ENCODE results near the gene NFATC4.

DNA sequence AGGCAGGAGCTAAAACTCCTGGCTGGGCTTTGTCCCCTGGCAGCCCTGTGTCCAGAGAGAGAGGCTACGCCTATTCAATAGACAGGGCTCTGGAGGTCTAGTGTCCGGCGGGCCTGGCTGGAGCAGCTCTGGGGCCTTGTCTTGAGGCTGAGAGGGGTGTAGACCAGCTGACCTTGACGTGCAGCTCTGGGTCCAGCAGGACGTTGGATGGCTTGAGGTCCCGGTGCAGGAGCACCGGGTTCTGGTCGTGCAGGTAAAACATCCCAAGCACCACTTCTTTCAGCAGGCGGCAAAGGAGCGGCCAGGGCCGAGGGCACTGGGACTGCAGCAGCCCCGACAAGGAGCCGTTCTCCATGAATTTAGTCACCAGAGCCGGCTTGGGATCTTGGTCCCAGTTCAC is 29.1 kb upstream of the NFATC4 start:
- TF ChIP-seq POLR2AphosphoS5 (IDR thresholded peaks at IDR 0.05) = no peak
- TF ChIP-seq, protein P1, sequence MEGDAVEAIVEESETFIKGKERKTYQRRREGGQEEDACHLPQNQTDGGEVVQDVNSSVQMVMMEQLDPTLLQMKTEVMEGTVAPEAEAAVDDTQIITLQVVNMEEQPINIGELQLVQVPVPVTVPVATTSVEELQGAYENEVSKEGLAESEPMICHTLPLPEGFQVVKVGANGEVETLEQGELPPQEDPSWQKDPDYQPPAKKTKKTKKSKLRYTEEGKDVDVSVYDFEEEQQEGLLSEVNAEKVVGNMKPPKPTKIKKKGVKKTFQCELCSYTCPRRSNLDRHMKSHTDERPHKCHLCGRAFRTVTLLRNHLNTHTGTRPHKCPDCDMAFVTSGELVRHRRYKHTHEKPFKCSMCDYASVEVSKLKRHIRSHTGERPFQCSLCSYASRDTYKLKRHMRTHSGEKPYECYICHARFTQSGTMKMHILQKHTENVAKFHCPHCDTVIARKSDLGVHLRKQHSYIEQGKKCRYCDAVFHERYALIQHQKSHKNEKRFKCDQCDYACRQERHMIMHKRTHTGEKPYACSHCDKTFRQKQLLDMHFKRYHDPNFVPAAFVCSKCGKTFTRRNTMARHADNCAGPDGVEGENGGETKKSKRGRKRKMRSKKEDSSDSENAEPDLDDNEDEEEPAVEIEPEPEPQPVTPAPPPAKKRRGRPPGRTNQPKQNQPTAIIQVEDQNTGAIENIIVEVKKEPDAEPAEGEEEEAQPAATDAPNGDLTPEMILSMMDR (IDR thresholded peaks at IDR 0.05 in 8 of 11, conservative IDR thresholded peaks at IDR 0.05 in 3 of 11) = no peak
- TF ChIP-seq POLR2A (IDR thresholded peaks at IDR 0.05) = no peak

All from spleen (tissue), 7 donors.